Glutamatergic neuron (in vitro differentiated cells): ENCODE measurements around the gene CCDC9. TPM values are rescaled to one million over a fixed set of nuclear protein-coding genes. Genes with fewer than 3 reads are reported as not detected.

ENCODE experiments used
- DNase-seq: peaks from one replicate; pipeline ENCODE4 v3.0.0; 2022
- H3K27ac Mint-ChIP-seq: one replicate; pipeline ENCODE4 v1.8.0; 2020; ENCODE audit warnings: mild to moderate bottlenecking, mixed read lengths, inconsistent platforms; ENCODE audit not compliant: unreplicated experiment
- H3K27me3 Mint-ChIP-seq: one replicate; pipeline ENCODE4 v1.8.0; 2020; ENCODE audit warnings: mild to moderate bottlenecking, moderate library complexity, mixed read lengths, inconsistent platforms; ENCODE audit not compliant: unreplicated experiment
- H3K36me3 Mint-ChIP-seq: one replicate; pipeline ENCODE4 v1.8.0; 2020; ENCODE audit warnings: mild to moderate bottlenecking, mixed read lengths, inconsistent platforms; ENCODE audit not compliant: unreplicated experiment
- H3K4me1 Mint-ChIP-seq: one replicate; pipeline ENCODE4 v1.8.0; 2020; ENCODE audit warnings: mild to moderate bottlenecking, low read depth, mixed read lengths, inconsistent platforms; ENCODE audit not compliant: unreplicated experiment
- H3K4me3 Mint-ChIP-seq: one replicate; pipeline ENCODE4 v1.8.0; 2020; ENCODE audit warnings: mild to moderate bottlenecking, mixed read lengths, inconsistent platforms; ENCODE audit not compliant: unreplicated experiment
- H3K9me3 Mint-ChIP-seq: one replicate; pipeline ENCODE4 v1.8.0; 2020; ENCODE audit warnings: mild to moderate bottlenecking, moderate library complexity, mixed read lengths, inconsistent platforms; ENCODE audit not compliant: unreplicated experiment
- CTCF ChIP-seq: fragments of 200-600 bp; sonication (generic); IDR thresholded peaks from one replicate; pipeline ENCODE4 v1.5.0; 2021; ENCODE audit not compliant: partially characterized antibody, unreplicated experiment
- total RNA-seq: library from RNA; stranded (reverse); fragmentation: NEBNext Ultra II Directional; extraction: Animal tissue kit (Norgen Biotek cat#: 25700); gene quantifications from one replicate; pipeline ENCODE4 v1.2.1, GENCODE V29; 2021; ENCODE audit not compliant: unreplicated experiment

The CCDC9 gene
- total RNA-seq, 1 donor from 2014 or later, result 16.8 TPM

GRCh38 chr19:47215581-47215980 lies 40.7 kb upstream of the CCDC9 start:
- TF ChIP-seq CTCF, result no peak
- H3K9me3 Mint-ChIP-seq, result no peaks in the 10 kb centered on the region
- peaks cover 2% of the 10 kb centered on the region for H3K27me3 Mint-ChIP-seq
- no peaks in the 10 kb centered on the region for H3K36me3 Mint-ChIP-seq
- peaks cover 7% of the 10 kb centered on the region for H3K4me1 Mint-ChIP-seq
- H3K4me3 Mint-ChIP-seq, result no peak overlapping the region
- DNase-seq, result no peak
- H3K27ac Mint-ChIP-seq, result no peak overlapping the region

- TF ChIP-seq CTCF, result no peak
- Mint-ChIP-seq H3K9me3 (peaks cover 6% of the 10 kb centered on the region), H3K4me1 (peaks cover 21% of the 10 kb centered on the region), H3K4me3 (no peak overlapping the region), H3K36me3 (no peaks in the 10 kb centered on the region), H3K27ac (peak overlapping the region; percentile 12), H3K27me3 (peaks cover 9% of the 10 kb centered on the region)
- no peak for DNase-seq
These were observed 35.1 kb upstream of the CCDC9 start for GRCh38 chr19:47221080-47221841.

GRCh38 chr19:47221890-47222289 lies 34.4 kb upstream of the CCDC9 start:
- Mint-ChIP-seq H3K27me3 (peaks cover 9% of the 10 kb centered on the region), H3K27ac (peak overlapping the region; percentile 79), H3K4me1 (peaks cover 21% of the 10 kb centered on the region), H3K36me3 (no peaks in the 10 kb centered on the region), H3K4me3 (peak overlapping the region; percentile 25), H3K9me3 (peaks cover 7% of the 10 kb centered on the region)
- TF ChIP-seq CTCF, result no peak
- DNase-seq, result peak; percentile 25

GRCh38 chr19:47225746-47226425 lies 30.4 kb upstream of the CCDC9 start:
- Mint-ChIP-seq H3K27ac (peak overlapping the region; percentile 95), H3K4me1 (peaks cover 12% of the 10 kb centered on the region), H3K27me3 (peaks cover 7% of the 10 kb centered on the region), H3K4me3 (peak overlapping the region; percentile 56), H3K9me3 (peaks cover 10% of the 10 kb centered on the region), H3K36me3 (no peaks in the 10 kb centered on the region)
- peak; percentile 91 for DNase-seq
- peak; percentile 54 for TF ChIP-seq CTCF
